Measurements from ENCODE around the gene SBK3. TPM values are rescaled to one million over a fixed set of nuclear protein-coding genes. Genes with fewer than 3 reads are reported as not detected.

The SBK3 gene
- total RNA-seq, 1 experiment from 2014 or later, result 1.2 TPM

- no peaks in the 10 kb centered on the region for H3K79me2 ChIP-seq (ENCODE audit: insufficient read depth, low read length)
- no peaks in the 10 kb centered on the region for H3K27me3 ChIP-seq (ENCODE audit: insufficient read depth, low read length)
- no peak for ATAC-seq
- POLR2A ChIA-PET, result no interaction called here
- no peak overlapping the region for H3K9ac ChIP-seq (ENCODE audit: low read length)
- CTCF ChIA-PET, result no interaction called here
- H3K9me2 ChIP-seq (ENCODE audit: insufficient read depth), result no peaks in the 10 kb centered on the region
- no peak for DNase-seq (ENCODE audit: low read depth, low spot score)
- H3K4me1 ChIP-seq (ENCODE audit: control insufficient read depth in 1 of 2, insufficient read depth in 2 of 2, low read length in 2 of 2), result peaks cover 0 to 4% of the 10 kb centered on the region in 2 experiments; a peak in 1 of 4 replicates
- no peaks in the 10 kb centered on the region for H3K36me3 ChIP-seq (ENCODE audit: control insufficient read depth in 1 of 2, insufficient read depth in 2 of 2, low read length in 2 of 2)
- no peak overlapping the region for H3K4me2 ChIP-seq (ENCODE audit: low read length)
- intact Hi-C loops (cut with micrococcal nuclease), result no loop called here
- H3K4me3 ChIP-seq (replicated peaks in 1 of 2; ENCODE audit: low read depth in 1 of 2, low read length in 2 of 2), result no peak overlapping the region
- H3K27ac ChIP-seq (ENCODE audit: low read depth, low read length), result no peak overlapping the region
- no peak overlapping the region for H2AFZ ChIP-seq (ENCODE audit: low read depth, low read length, poor library complexity, severe bottlenecking)
- peaks cover 0 to 4% of the 10 kb centered on the region in 2 experiments; a peak in 1 of 4 replicates for H3K9me3 ChIP-seq (ENCODE audit: control insufficient read depth in 1 of 2, insufficient read depth in 1 of 2, low read depth in 1 of 2, low read length in 2 of 2)
- TF ChIP-seq ELF1 (IDR thresholded peaks at IDR 0.05; ENCODE audit: borderline replicate concordance, low read depth) (no peak), RAD21 (IDR thresholded peaks at IDR 0.05; ENCODE audit: low read depth) (no peak), CBX3 (IDR thresholded peaks at IDR 0.05; ENCODE audit: low read depth) (no peak), CEBPB (IDR thresholded peaks at IDR 0.05; ENCODE audit: low read depth) (no peak), ZBTB33 (IDR thresholded peaks at IDR 0.05; ENCODE audit: extremely low read depth, insufficient replicate concordance, low read length) (no peak), POLR2A (IDR thresholded peaks at IDR 0.05; ENCODE audit: borderline replicate concordance, extremely low read depth, insufficient read depth, insufficient read length) (no peak), EGR1 (IDR thresholded peaks at IDR 0.05; ENCODE audit: low read depth) (no peak), ZNF274 (IDR thresholded peaks at IDR 0.05; ENCODE audit: low read depth, low read length) (no peak), JUND (IDR thresholded peaks at IDR 0.05) (no peak), YY1 (IDR thresholded peaks at IDR 0.05; ENCODE audit: extremely low read depth, insufficient replicate concordance, low read depth, low read length) (no peak), MAX (IDR thresholded peaks at IDR 0.05) (no peak), FOSL1 (IDR thresholded peaks at IDR 0.05; ENCODE audit: low read depth) (no peak)
- BruUV-seq (replicated peaks), result no TSS peak
- RAD21 ChIA-PET (ENCODE audit: low non-redundant PET in 1 of 2, low total read pairs in 2 of 2, uncharacterized antibody in 2 of 2, unreplicated experiment in 2 of 2), result no interaction called here
- H4K20me1 ChIP-seq (ENCODE audit: insufficient read depth), result no peaks in the 10 kb centered on the region
Measured at GRCh38 chr19:55527197-55528029, 17.9 kb downstream of the SBK3 start.

Data from HCT116 (cell line).